ENCODE data around the gene SPACA4. TPM values are rescaled to one million over a fixed set of nuclear protein-coding genes. Genes with fewer than 3 reads are reported as not detected.

SPACA4 gene
- total RNA-seq, 3 donors from 2014 or later (not counting 1 experiment from before 2014, with no cell fraction given) = not detected

DNA sequence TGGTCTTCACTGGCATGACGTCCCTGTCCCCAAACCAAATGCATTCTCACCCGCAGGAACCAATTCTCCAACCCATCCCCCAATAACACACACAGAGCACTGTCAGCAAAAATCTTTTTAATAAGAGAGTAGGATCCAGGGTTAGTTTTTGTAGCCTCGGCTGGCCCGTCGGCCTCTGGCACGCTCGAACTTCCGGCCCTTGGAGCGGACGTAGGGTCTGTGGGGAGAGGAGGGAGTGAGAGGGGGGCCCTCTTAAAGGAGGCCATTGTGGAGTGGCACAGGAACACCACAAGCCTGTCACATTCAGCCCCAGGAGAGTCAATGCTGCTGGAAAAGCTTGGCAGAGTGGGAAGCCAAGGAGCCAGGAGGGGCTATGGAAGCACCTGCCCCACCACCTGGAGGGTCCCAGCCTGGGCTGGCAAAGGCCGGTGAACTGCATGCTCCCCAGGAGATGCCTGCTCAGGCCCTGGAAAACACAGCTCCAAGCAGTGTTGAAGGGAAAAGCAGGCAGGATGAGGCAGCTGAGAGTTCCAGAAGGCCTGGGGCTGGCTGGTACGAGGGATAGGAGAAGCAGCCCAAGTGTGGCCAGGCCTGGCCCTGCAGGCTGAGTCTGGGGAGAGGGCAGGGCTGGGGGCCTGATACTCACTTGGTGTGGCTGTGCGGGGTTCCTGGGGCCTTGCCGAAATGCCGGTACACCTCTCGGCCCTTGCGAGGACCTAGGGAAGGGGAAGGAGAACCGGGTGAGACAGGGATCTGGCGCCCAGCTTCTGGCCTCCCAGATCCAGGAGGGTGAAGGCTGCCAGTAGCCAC lies 8.9 kb downstream of the SPACA4 start:
- Histone ChIP-seq H3K9me3 (ENCODE audit: control insufficient read depth, insufficient read depth, low read length) (no peaks in the 10 kb centered on the region), H3K27ac (ENCODE audit: low read length) (no peak overlapping the region), H3K4me1 (ENCODE audit: control insufficient read depth, insufficient read depth, low read length) (peaks cover 38% of the 10 kb centered on the region), H3K36me3 (ENCODE audit: control insufficient read depth, insufficient read depth, low read length) (peaks cover 33% of the 10 kb centered on the region), H3K4me3 (ENCODE audit: low read length) (no peak overlapping the region), H3K27me3 (ENCODE audit: control insufficient read depth, insufficient read depth, low read length) (no peaks in the 10 kb centered on the region)
- no peak for DNase-seq
- TF ChIP-seq CTCF (IDR thresholded peaks at IDR 0.05) = no peak
- Mint-ChIP-seq H3K9me3 (no peaks in the 10 kb centered on the region), H3K4me3 (peak overlapping the region; percentile 4), H3K36me3 (no peaks in the 10 kb centered on the region), H3K27me3 (ENCODE audit: low read depth in 2 of 2) (no peaks in the 10 kb centered on the region), H3K4me1 (peaks cover 36 to 40% of the 10 kb centered on the region in 2 donors), H3K27ac (peak overlapping the region in 1 of 2 donors; percentile 63)
- WGBS (ENCODE audit: insufficient coverage) = 94% methylated on average over 17 of the region's 19 CpGs
- intact Hi-C loops (cut with micrococcal nuclease) = no loop called here
- no peak for ATAC-seq

GRCh38 chr19:48616041-48616436 lies 9.5 kb downstream of the SPACA4 start:
- H3K27ac ChIP-seq (ENCODE audit: low read length) = no peak overlapping the region
- intact Hi-C loops (cut with micrococcal nuclease) = no loop called here

DNA sequence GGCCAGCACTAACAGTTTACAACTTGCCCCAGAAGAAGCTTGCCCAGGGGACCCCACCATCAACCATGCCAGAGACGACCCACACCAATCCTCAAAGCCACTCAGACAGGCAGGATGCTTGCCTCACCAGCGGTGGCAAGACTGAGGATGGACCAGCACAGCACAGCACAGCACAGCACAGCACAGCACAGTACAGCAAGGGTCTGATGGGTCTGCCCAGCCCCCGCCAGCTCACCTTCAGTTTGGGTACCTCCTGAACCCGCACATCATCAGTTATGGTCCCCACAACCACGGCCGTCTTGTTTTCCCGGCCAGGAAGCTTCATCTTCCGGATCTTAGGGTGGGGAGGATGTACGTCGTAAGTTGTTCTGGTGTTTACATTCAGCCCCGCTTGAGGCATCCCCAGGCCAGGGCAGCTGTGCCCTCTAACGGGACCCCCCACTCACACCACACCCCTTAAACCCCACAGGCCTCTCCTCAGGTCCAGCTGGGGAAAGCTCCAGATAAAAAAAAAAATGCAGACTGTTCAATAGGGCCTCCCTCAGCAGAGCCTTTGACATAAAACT lies 10.0 kb downstream of the SPACA4 start:
- Histone ChIP-seq H3K4me3 (ENCODE audit: low read length) (no peak overlapping the region), H3K27ac (ENCODE audit: low read length) (no peak overlapping the region), H3K36me3 (ENCODE audit: control insufficient read depth, insufficient read depth, low read length) (peaks cover 33% of the 10 kb centered on the region), H3K27me3 (ENCODE audit: control insufficient read depth, insufficient read depth, low read length) (no peaks in the 10 kb centered on the region), H3K4me1 (ENCODE audit: control insufficient read depth, insufficient read depth, low read length) (peaks cover 38% of the 10 kb centered on the region), H3K9me3 (ENCODE audit: control insufficient read depth, insufficient read depth, low read length) (no peaks in the 10 kb centered on the region)
- no peaks in the 10 kb centered on the region for H3K27me3 Mint-ChIP-seq (ENCODE audit: low read depth in 2 of 2)
- peaks cover 36 to 40% of the 10 kb centered on the region in 2 donors for H3K4me1 Mint-ChIP-seq
- peak overlapping the region; percentile 96 for H3K4me3 Mint-ChIP-seq
- peak in 1 of 2 donors; percentile 30 for DNase-seq
- H3K9me3 Mint-ChIP-seq = no peaks in the 10 kb centered on the region
- H3K36me3 Mint-ChIP-seq = no peaks in the 10 kb centered on the region
- no peak for TF ChIP-seq CTCF (IDR thresholded peaks at IDR 0.05)
- intact Hi-C loops (cut with micrococcal nuclease) = no loop called here
- H3K27ac Mint-ChIP-seq = peak overlapping the region in 1 of 2 donors; percentile 99
- no peak for ATAC-seq
- WGBS (ENCODE audit: insufficient coverage) = 84% methylated on average over 9 of the region's 12 CpGs

More at GRCh38 chr19:48616041-48616436, 9.5 kb downstream of the SPACA4 start:
- no peaks in the 10 kb centered on the region for H3K27me3 ChIP-seq (ENCODE audit: control insufficient read depth, insufficient read depth, low read length)
- H3K27me3 Mint-ChIP-seq (ENCODE audit: low read depth in 2 of 2) = no peaks in the 10 kb centered on the region
- TF ChIP-seq CTCF (IDR thresholded peaks at IDR 0.05) = no peak
- peaks cover 38% of the 10 kb centered on the region for H3K4me1 ChIP-seq (ENCODE audit: control insufficient read depth, insufficient read depth, low read length)
- no peaks in the 10 kb centered on the region for H3K36me3 Mint-ChIP-seq
- H3K9me3 ChIP-seq (ENCODE audit: control insufficient read depth, insufficient read depth, low read length) = no peaks in the 10 kb centered on the region
- H3K4me3 ChIP-seq (ENCODE audit: low read length) = no peak overlapping the region
- WGBS (ENCODE audit: insufficient coverage) = 89% methylated on average over 16 of the region's 16 CpGs
- DNase-seq = peak in 1 of 2 donors; percentile 44
- peak overlapping the region in 1 of 2 donors; percentile 99 for H3K27ac Mint-ChIP-seq
- ATAC-seq = no peak
- H3K9me3 Mint-ChIP-seq = no peaks in the 10 kb centered on the region
- H3K4me1 Mint-ChIP-seq = peaks cover 36 to 40% of the 10 kb centered on the region in 2 donors
- H3K4me3 Mint-ChIP-seq = peak overlapping the region; percentile 35
- H3K36me3 ChIP-seq (ENCODE audit: control insufficient read depth, insufficient read depth, low read length) = peaks cover 33% of the 10 kb centered on the region

Measured in natural killer cell (primary cell).